GM12874 (cell line): ENCODE data around the gene INSC.

Experiments used
- TF ChIP-seq, protein P1 (sequence below): IDR thresholded peaks from 2 replicates; pipeline ENCODE4 v1.5.1; 2011; ENCODE audit warnings: low read depth, mild to moderate bottlenecking, control low read depth, low read length, moderate library complexity; ENCODE audit not compliant: insufficient read depth

The INSC gene

DNA sequence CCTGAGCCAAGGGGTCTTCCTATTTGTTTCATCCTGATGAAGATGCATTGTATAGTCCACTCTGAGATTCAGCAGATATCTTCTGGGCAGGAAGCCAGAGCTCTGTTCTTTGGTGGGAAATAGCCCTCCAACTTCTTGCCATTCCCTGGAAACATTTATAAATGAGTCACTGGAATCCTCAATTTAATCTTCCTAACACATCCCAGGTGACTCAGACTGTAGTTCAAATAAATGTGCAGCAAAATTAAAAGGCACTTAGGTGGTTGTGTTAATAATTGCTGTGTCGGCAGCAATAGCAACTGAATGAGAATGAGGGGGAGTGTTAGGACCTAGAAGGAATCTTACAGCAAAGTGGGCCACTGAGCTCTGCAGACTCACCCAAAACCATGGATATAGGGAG lies 108.6 kb downstream of the INSC start:
- TF ChIP-seq, protein P1, sequence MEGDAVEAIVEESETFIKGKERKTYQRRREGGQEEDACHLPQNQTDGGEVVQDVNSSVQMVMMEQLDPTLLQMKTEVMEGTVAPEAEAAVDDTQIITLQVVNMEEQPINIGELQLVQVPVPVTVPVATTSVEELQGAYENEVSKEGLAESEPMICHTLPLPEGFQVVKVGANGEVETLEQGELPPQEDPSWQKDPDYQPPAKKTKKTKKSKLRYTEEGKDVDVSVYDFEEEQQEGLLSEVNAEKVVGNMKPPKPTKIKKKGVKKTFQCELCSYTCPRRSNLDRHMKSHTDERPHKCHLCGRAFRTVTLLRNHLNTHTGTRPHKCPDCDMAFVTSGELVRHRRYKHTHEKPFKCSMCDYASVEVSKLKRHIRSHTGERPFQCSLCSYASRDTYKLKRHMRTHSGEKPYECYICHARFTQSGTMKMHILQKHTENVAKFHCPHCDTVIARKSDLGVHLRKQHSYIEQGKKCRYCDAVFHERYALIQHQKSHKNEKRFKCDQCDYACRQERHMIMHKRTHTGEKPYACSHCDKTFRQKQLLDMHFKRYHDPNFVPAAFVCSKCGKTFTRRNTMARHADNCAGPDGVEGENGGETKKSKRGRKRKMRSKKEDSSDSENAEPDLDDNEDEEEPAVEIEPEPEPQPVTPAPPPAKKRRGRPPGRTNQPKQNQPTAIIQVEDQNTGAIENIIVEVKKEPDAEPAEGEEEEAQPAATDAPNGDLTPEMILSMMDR, result no peak

DNA sequence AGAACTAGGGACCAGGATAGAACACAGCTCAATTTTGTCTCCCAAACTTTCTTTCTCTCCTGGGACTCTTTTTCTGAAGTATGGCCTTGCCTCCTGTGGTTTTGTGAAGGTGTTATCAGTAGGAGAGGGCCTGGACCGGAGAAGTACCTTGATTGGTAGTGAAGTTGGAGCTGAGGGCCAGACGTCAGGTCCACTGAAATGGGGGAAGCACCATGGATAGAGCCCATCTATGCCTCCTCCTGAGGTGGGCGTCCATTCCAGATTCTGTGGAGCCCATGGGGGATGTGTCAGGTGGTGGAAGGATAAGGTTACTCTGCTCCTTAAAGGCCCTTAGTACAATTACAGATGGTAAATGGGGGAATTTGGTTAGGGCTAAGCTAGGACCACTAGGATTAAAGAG lies 109.7 kb downstream of the INSC start:
- TF ChIP-seq, protein P1, result no peak

DNA sequence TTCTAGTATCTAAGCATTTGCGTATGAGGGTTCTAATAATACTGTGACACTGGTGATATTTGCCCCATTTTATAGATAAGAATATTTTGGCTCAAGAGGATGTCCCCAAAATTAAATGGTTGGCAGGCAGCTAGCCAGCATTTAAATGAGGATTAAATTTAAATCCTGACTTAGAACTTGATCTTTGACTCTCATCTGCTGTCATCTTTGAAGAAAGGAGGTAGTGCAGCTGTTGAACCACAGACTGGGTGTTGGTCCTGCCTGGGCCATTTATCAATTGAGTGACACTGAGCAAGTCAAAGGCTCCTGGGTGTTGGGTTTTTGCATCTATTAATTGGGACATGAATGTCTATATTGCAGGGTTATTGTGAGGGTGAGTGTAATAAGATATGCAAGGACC lies 112.3 kb downstream of the INSC start:
- TF ChIP-seq, protein P1, result no peak

DNA sequence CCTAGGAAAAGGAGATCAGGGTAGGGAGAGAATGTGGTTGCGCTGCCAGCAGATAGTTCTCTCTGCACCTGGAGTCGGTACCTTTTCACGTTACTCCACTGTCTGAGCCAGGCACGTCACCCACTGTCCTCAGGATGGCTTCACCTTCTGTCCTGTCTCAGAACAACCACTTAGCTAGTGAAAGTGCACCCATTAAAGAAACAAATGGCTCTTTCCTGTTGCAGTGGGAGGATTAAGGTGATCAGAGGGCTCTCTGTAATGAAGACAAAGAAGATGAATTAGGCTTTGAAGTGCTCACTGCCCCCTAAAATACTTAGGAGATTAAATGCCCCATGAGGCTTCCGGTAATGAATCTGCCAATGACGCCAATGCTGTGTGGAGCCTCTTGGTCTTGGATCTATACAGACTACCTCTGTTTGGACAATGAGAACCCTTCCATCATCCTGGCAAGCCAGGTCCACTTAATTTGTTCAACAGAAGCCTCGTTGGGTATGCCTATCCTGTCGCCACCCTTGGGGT lies 113.7 kb downstream of the INSC start:
- TF ChIP-seq, protein P1, result no peak

DNA sequence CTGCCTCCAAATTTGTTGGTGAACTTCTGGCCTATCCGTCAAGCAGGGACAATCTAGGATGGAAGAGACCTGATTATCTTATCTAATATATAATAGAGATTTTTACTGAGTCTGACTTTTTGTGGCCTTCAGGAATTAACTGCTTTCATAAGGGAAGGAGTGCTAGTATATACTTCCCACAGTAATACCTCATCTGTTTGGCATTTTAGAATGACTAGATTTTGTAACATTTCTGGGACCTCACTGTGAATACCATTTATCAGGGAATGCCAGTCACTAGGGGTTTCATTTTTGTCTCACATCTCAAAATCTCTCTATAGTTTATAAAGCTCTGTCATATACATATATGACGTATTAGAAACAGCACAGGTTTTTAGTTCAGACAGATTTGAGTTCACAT lies 114.3 kb downstream of the INSC start:
- TF ChIP-seq, protein P1, result no peak

DNA sequence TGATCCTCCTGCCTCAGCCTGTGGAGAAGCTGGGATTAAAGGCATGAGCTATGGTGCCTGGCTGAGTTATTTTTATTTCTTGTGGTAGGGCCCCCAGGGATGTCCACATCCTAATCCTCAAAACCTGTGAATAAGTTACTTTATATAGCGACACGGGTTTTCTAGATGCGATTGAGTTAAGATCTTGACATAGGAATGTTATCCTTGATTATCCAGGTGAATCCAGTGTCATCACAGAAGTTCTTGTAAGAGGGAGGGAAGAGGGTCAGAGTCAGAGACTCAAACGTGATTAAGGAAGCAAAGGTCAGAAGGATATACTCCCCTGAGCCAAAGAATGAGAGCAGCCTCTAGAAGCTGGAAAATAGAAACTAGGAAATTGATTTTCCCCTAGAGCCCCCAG lies 117.8 kb downstream of the INSC start:
- TF ChIP-seq, protein P1, result no peak

DNA sequence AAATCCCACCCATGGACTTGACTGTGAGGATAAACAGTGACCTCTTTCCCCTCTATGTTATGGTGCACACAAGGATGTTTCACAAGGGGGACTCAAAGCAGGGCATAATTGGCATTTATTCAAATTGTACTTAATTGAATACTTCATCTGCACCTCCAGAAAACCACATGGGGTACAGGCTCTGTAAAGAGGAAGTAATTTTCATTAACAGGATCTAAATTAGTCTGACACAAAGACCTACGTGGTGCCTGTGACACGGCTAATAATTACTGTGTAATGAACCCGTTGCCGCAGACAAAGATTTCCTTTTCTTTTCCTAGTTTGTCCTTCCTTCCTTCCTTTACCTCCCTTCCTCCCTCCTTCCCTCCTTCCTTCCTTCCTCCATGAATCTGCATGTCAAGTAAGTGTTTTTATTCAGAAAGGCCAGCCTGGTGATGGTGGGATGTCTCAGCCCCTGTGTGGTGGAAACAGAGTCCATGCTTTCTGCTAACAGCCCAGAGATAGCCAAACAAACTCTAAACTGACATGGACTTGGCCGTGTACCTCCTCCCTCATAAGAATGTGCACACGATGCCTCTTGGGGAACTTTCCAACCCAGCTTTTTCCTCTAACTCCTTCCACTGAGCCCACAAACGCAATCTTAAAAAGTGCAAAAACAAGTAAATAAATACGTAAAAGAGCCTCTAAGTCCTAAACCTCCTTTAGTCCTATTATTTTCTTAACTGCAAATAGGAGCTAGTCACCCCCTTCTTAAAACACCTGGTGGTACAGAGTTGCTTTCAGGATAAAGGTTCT lies 118.8 kb downstream of the INSC start:
- TF ChIP-seq, protein P1, result no peak
